Measurements from ENCODE around the gene ZSCAN23. TPM values are rescaled to one million over a fixed set of nuclear protein-coding genes. Genes with fewer than 3 reads are reported as not detected.
A peak's percentile ranks its signal among the peaks of the same experiment; 100 is the strongest.
"Not testable (repeated sequence)": the region's sequence is repeated elsewhere in the genome, so short reads cannot be mapped to it uniquely, and the experiment has no call there.

The ZSCAN23 gene
- total RNA-seq, 1 donor from 2014 or later, result 1.6 TPM

DNA sequence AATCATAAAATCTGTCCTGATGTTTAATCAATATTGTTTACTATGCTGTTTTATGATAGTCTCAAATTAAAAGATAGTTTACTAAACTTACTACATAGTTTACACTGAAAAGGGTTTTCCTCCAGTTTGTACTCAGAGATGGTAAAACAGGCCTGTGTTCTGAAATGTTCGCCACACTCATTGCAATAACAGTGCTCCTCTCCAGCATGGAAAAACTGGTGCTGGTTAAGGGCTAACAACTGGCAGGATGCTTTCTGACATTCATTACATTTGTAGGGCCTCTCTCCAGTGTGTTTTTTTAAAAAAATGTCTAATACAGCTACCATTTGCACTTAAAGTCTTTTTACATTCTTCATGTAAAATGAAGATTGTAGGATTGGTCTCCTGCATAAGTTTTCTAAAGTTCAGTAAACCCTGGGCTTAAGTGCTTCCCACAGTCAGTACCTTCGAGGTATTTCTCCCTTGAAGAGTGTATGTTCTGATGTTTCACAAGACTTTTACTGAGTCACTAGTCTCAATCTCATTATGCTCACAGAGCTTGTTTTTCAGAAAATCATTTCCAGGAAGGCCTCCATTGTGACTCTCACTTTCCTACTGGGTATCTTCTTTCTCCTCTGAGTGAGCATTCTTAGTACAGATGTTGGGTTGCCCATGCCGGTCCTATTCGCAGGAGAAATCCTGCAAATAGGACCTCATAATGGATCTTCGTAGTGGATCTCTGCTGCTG, 35.1 kb downstream of the ZSCAN23 start:
- DNase-seq (ENCODE audit: low read depth), result no peak
- no peaks in the 10 kb centered on the region for H3K27me3 ChIP-seq (ENCODE audit: control insufficient read depth, insufficient read depth, low read length)
- TF ChIP-seq, protein P1, sequence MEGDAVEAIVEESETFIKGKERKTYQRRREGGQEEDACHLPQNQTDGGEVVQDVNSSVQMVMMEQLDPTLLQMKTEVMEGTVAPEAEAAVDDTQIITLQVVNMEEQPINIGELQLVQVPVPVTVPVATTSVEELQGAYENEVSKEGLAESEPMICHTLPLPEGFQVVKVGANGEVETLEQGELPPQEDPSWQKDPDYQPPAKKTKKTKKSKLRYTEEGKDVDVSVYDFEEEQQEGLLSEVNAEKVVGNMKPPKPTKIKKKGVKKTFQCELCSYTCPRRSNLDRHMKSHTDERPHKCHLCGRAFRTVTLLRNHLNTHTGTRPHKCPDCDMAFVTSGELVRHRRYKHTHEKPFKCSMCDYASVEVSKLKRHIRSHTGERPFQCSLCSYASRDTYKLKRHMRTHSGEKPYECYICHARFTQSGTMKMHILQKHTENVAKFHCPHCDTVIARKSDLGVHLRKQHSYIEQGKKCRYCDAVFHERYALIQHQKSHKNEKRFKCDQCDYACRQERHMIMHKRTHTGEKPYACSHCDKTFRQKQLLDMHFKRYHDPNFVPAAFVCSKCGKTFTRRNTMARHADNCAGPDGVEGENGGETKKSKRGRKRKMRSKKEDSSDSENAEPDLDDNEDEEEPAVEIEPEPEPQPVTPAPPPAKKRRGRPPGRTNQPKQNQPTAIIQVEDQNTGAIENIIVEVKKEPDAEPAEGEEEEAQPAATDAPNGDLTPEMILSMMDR (IDR thresholded peaks at IDR 0.05; ENCODE audit: insufficient read depth, low read length, poor library complexity, severe bottlenecking), result no peak
- no peaks in the 10 kb centered on the region for H3K36me3 ChIP-seq (ENCODE audit: control insufficient read depth, insufficient read depth, low read length)
- no peak overlapping the region for H3K4me3 ChIP-seq (ENCODE audit: low read depth, low read length)

DNA sequence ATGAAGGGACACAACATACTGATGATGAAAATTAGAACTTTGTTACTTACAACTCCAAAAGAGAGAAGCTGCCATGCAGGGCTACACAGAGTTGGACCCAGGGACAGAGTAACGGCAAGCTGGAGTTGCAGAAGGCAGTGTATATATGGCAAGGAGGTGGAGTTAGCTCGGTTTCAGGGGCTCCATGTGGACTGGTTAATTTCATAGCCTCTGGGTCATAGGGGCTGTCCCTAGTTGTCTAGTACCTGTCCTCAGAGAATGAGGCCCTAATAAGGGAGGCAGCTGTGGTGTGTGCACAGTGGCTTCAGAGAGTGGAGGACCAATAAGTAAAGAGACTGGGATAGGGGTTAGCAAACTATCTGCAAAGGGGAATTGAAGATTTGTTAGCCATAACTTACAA, 35.9 kb downstream of the ZSCAN23 start:
- Histone ChIP-seq H3K4me3 (ENCODE audit: low read depth, low read length) (no peak overlapping the region), H3K36me3 (ENCODE audit: control insufficient read depth, insufficient read depth, low read length) (no peaks in the 10 kb centered on the region), H3K27me3 (ENCODE audit: control insufficient read depth, insufficient read depth, low read length) (no peaks in the 10 kb centered on the region)
- TF ChIP-seq, protein P1 (IDR thresholded peaks at IDR 0.05; ENCODE audit: insufficient read depth, low read length, poor library complexity, severe bottlenecking), result no peak
- no peak for DNase-seq (ENCODE audit: low read depth)

DNA sequence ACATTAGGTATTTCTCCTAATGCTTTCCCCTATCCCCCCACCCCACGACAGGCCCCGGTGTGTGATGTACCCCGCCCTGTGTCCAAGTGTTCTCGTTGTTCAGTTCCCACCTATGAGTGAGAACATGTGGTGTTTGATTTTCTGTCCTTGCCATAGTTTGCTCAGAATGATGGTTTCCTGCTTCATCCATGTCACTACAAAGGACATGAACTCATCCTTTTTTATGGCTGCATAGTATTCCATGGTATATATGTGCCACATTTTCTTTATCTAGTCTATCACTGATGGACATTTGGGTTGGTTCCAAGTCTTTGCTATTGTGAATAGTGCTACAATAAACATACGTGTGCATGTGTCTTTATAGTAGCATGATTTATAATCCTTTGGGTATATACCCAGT, 39.4 kb downstream of the ZSCAN23 start:
- not testable (repeated sequence) for DNase-seq (ENCODE audit: low read depth); H3K27me3 ChIP-seq (ENCODE audit: control insufficient read depth, insufficient read depth, low read length); H3K36me3 ChIP-seq (ENCODE audit: control insufficient read depth, insufficient read depth, low read length); H3K4me3 ChIP-seq (ENCODE audit: low read depth, low read length)

DNA sequence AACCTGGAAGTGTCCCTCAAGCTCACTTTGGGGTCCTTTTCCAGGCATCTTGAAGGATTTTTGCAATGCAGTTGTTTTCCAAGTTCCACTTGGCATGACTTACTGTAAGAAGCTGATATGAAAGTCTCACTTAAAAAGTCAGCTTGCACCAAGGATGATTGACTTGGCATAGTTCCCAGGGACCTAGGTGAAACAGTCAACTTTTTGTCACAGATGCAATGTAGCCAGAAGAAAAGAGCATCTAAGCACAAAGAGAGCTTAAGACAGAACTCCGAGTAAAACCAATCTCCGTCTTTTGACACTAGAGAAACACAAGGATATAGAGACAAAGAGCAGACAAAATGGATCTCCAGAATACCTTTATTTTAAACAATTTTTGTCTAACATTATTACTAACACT, 41.1 kb downstream of the ZSCAN23 start:
- TF ChIP-seq, protein P1 (IDR thresholded peaks at IDR 0.05; ENCODE audit: insufficient read depth, low read length, poor library complexity, severe bottlenecking), result no peak
- no peaks in the 10 kb centered on the region for H3K36me3 ChIP-seq (ENCODE audit: control insufficient read depth, insufficient read depth, low read length)
- no peak overlapping the region for H3K4me3 ChIP-seq (ENCODE audit: low read depth, low read length)
- H3K27me3 ChIP-seq (ENCODE audit: control insufficient read depth, insufficient read depth, low read length), result no peaks in the 10 kb centered on the region
- no peak for DNase-seq (ENCODE audit: low read depth)

DNA sequence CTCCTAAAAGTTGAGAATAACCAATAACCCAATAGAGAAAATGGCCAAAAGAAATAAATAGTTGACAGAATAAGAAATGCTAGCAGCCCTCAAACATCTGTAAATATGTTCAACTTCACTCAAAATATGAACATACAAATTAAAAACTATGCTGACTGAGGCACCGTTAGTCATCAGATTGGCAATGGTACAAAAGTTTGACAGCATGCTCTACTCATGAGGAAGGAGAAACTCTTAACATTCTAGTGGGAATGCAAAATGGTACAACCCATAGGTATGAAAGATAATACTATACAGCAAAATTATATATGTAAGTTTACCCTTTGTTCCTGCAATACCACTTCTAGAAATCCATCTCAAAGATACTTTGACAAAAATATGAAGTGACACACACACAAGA, 42.1 kb downstream of the ZSCAN23 start:
- Histone ChIP-seq H3K36me3 (ENCODE audit: control insufficient read depth, insufficient read depth, low read length) (no peaks in the 10 kb centered on the region), H3K4me3 (ENCODE audit: low read depth, low read length) (no peak overlapping the region), H3K27me3 (ENCODE audit: control insufficient read depth, insufficient read depth, low read length) (no peaks in the 10 kb centered on the region)
- no peak for DNase-seq (ENCODE audit: low read depth)
- TF ChIP-seq, protein P1 (IDR thresholded peaks at IDR 0.05; ENCODE audit: insufficient read depth, low read length, poor library complexity, severe bottlenecking), result no peak

DNA sequence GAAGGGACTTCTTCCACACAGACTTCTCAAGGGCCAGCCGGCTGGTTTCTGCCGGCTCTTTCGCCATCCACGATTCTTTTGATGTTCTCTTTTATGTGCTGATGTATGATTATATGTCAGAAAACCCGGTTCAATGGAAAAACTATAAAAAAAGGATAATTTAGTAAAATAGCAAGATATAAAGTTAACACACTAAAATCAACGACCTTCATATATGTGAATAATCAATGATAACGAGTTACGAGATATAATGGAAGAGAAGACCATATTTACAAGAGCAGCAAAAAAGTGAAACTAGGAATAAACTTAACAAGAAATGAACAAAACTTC, 43.2 kb downstream of the ZSCAN23 start:
- Histone ChIP-seq H3K27me3 (ENCODE audit: control insufficient read depth, insufficient read depth, low read length) (no peaks in the 10 kb centered on the region), H3K4me3 (ENCODE audit: low read depth, low read length) (peak overlapping the region; percentile 83), H3K36me3 (ENCODE audit: control insufficient read depth, insufficient read depth, low read length) (no peaks in the 10 kb centered on the region)
- TF ChIP-seq, protein P1 (IDR thresholded peaks at IDR 0.05; ENCODE audit: insufficient read depth, low read length, poor library complexity, severe bottlenecking), result no peak
- DNase-seq (ENCODE audit: low read depth), result no peak
